GM20000 (cell line): ENCODE measurements around the gene INTS15.

Experiments used
- DNase-seq: peaks from one replicate; pipeline ENCODE4 v3.0.0; 2012; ENCODE audit warnings: low spot score
- CTCF ChIP-seq: IDR thresholded peaks from 2 replicates; pipeline ENCODE4 v1.5.1; 2012; ENCODE audit warnings: mild to moderate bottlenecking, control low read depth; ENCODE audit errors: extremely low read depth, missing control alignments

INTS15 gene

DNA sequence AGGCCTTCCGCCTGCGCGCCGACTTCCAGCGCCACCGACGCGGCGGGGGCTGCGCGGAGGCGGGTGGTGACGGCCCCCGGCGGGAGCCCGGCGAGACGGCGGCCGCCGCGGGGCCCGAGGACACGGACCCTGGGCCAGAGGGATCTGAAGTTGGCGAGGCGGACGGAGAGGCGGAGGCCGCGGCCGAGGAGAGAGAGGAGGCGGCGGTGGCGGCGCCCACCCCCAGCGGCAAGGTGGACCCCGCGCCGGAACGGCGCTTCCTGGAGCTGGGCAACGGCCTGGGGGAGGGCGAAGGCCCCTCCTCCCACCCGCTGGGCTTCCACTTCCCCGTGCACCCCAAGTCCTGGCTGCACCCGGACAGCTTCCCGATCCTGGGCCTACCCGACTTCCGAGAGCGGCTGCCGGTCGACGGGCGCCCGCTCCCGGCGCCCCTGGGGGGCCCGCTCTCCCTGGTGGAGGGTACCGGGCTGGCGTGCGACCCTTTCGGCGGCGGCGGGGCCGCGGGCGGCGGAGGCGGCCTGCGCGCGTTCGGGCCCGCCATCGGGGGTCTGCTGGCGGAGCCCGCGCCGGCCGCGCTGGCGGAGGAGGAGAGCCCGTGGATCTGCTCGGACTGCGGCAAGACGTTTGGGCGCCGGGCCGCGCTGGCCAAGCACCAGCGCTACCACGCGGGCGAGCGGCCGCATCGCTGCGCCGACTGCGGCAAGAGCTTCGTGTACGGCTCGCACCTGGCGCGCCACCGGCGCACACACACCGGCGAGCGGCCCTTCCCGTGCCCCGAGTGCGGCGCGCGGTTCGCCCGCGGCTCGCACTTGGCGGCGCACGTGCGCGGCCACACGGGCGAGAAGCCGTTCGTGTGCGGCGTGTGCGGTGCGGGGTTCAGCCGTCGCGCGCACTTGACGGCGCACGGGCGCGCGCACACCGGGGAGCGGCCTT is 63.5 kb downstream of the INTS15 start:
- TF ChIP-seq CTCF, result no peak
- DNase-seq, result no peak

DNA sequence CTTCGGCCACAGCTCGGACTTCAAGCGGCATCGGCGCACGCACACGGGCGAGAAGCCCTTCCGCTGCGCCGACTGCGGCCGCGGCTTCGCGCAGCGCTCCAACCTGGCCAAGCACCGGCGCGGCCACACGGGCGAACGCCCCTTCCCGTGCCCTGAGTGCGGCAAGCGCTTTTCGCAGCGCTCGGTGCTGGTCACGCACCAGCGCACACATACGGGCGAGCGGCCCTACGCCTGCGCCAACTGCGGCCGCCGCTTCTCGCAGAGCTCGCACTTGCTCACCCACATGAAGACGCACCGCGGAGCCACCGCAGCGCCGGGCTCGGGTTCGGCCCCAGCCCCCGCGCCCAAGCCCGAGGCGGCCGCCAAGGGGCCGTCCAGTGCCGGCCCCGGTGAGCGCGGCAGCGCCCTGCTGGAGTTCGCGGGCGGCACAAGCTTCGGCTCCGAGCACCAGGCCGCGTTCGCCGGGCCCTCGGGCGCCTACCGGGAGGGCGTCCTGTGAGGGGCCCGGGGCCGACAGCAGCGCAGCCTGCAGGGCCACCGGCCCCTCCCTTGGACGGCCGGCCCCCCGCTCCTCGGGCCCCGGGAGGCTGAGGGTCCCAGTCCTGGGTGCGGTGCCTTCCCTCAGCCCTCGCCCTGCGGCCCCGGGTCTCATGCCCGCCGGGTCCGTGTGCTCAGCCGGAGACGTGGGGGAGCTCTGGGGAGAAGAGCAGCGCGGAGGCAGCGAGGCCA is 64.5 kb downstream of the INTS15 start:
- no peak for TF ChIP-seq CTCF
- no peak for DNase-seq

DNA sequence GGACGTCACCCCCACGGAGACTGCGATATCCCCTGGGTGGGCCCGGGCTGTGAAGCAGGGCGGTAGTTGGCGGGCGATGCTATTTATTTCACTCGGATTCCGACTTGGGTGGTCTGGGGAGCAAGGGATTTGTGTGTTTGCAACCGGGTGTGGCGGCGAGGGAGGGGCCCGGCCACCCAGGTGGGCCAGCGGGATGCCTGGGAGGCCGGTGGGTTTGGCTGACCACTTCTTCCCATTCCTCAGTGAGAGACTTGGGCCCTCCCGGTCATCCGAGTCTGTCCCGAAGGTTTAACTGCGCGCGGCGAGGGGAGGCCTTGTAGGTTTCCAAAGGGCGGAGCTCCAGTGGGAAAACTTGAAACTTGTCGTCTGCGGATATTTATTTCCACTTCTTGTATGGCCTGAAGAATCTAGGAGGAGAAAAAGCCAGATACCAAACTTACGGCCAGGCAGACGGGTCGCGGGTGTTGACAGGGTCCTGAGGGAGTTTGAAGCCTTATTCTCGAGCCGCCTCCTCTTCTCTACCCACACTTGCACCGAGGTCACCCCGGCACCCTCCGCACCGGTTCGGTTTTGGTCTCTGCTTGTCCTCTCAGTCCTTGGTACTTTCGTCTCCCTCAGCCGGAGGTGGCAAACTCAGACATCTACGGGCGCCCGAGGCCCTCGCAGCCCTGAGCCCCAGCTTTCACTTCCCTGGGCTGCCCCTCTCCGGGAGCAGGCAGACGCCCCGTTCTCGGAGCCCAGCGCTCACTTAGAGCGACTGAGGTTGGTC is 65.2 kb downstream of the INTS15 start:
- no peak for DNase-seq
- no peak for TF ChIP-seq CTCF

DNA sequence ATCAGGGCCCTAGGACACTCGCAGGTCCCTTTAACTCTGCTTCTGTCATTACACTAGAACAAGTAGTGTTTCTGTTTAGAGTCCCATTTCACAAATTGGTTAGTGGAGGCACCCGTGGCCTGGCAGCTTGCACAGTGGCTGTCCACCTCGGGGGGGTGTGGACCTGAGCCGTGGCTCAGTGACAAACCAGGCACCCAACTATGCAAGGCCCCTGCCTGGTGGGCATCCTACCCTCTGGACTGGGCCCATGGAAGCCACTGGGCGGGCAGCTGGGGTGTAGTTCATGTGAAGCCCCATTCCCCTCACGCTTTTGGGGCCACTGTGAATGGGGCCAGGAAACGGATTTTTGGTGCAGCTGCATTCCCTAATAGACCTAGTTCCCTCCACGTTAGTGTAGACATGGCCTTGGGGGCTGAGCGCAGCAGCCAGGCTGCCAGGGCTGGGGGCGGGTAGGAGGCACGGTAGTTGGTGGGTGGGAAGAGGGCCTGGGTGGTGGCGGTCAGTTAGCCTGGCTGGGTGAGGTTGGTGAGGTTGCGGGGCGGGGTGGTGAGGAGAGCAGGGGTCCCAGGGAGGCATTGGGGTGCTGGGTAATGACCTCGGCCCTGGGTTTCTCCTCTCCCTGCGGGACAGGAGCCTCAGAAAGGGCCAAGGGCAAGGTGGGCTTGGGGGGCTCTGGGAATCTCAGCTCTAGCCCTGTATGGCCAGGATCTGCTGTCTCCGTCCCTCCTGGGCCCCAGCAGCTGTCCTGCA is 66.0 kb downstream of the INTS15 start:
- peak; percentile 22 for DNase-seq
- no peak for TF ChIP-seq CTCF

DNA sequence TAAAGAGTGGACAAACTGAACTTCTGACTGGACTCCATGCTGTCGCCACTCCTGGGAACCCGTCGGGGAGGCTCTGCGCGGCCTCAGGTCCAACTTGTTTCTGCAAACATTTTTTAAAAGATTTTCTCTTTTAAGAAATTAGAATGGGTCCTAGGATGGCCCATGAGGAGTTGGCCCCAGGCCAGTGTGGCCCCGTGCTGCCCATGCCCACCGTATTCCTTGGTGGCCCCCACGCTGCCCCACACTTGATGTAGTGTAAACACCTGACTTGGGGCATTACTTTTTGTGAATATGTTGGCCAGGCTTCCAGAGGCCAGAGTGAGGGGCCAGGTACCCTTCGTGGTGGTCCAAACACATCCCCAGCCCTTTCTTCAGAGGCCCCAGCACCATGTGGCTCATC is 66.6 kb downstream of the INTS15 start:
- no peak for DNase-seq
- TF ChIP-seq CTCF, result no peak
